ENCODE results near the gene SORCS2. TPM values are rescaled to one million over a fixed set of nuclear protein-coding genes. Genes with fewer than 3 reads are reported as not detected.

SORCS2 gene
- total RNA-seq, 2 donors from 2014 or later: 0.54 to 0.74 TPM

GRCh38 chr4:7206911-7207567 lies 14.7 kb downstream of the SORCS2 start:
- Histone ChIP-seq H3K9ac (ENCODE audit: low read depth in 2 of 2, low read length in 2 of 2) (no peak overlapping the region), H3K27ac (peak overlapping the region; percentile 28), H3K4me1 (no peaks in the 10 kb centered on the region), H3K36me3 (no peaks in the 10 kb centered on the region), H3K9me3 (no peaks in the 10 kb centered on the region), H3K27me3 (no peaks in the 10 kb centered on the region), H3K4me3 (no peak overlapping the region)
- intact Hi-C loops (cut with DNase I): no loop called here
- TF ChIP-seq, protein P1, sequence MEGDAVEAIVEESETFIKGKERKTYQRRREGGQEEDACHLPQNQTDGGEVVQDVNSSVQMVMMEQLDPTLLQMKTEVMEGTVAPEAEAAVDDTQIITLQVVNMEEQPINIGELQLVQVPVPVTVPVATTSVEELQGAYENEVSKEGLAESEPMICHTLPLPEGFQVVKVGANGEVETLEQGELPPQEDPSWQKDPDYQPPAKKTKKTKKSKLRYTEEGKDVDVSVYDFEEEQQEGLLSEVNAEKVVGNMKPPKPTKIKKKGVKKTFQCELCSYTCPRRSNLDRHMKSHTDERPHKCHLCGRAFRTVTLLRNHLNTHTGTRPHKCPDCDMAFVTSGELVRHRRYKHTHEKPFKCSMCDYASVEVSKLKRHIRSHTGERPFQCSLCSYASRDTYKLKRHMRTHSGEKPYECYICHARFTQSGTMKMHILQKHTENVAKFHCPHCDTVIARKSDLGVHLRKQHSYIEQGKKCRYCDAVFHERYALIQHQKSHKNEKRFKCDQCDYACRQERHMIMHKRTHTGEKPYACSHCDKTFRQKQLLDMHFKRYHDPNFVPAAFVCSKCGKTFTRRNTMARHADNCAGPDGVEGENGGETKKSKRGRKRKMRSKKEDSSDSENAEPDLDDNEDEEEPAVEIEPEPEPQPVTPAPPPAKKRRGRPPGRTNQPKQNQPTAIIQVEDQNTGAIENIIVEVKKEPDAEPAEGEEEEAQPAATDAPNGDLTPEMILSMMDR (IDR thresholded peaks at IDR 0.05): no peak
- peak; percentile 36 for DNase-seq

GRCh38 chr4:7207628-7208231 lies 15.4 kb downstream of the SORCS2 start:
- Histone ChIP-seq H3K27me3 (no peaks in the 10 kb centered on the region), H3K9me3 (no peaks in the 10 kb centered on the region), H3K4me3 (no peak overlapping the region), H3K36me3 (no peaks in the 10 kb centered on the region), H3K27ac (peak overlapping the region; percentile 28), H3K4me1 (no peaks in the 10 kb centered on the region), H3K9ac (ENCODE audit: low read depth in 2 of 2, low read length in 2 of 2) (no peak overlapping the region)
- TF ChIP-seq, protein P1 (IDR thresholded peaks at IDR 0.05): no peak
- intact Hi-C loops (cut with DNase I): no loop called here
- no peak for DNase-seq

- H3K4me1 ChIP-seq: no peaks in the 10 kb centered on the region
- no peaks in the 10 kb centered on the region for H3K36me3 ChIP-seq
- intact Hi-C loops (cut with DNase I): no loop called here
- TF ChIP-seq, protein P1 (IDR thresholded peaks at IDR 0.05): no peak
- no peak overlapping the region for H3K27ac ChIP-seq
- no peaks in the 10 kb centered on the region for H3K9me3 ChIP-seq
- H3K4me3 ChIP-seq: no peak overlapping the region
- no peak for DNase-seq
- H3K9ac ChIP-seq (ENCODE audit: low read depth in 2 of 2, low read length in 2 of 2): no peak overlapping the region
- no peaks in the 10 kb centered on the region for H3K27me3 ChIP-seq
Measured at GRCh38 chr4:7208509-7209451, 16.4 kb downstream of the SORCS2 start.

DNA sequence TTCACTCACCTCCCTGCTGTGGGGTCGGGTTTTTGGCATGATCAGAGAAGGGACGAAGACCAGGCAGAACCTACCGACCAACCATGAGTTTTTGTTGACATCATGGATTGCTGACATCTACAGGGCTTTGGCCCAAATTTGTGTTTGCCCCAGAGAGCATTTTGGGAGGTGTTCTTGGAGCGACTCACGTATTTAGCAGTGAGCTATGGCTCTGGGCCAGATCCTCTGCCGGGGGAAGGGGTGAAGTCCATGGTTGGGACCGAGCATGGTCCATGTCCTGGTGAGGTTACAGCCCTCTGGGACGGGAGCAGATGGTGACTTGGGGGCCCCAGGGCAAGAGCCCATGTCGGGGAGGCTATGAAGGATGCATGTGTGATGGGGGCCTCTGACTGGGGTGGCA lies 17.4 kb downstream of the SORCS2 start:
- no peak overlapping the region for H3K9ac ChIP-seq (ENCODE audit: low read depth in 2 of 2, low read length in 2 of 2)
- no peaks in the 10 kb centered on the region for H3K9me3 ChIP-seq
- H3K4me1 ChIP-seq: no peaks in the 10 kb centered on the region
- no peaks in the 10 kb centered on the region for H3K27me3 ChIP-seq
- no peaks in the 10 kb centered on the region for H3K36me3 ChIP-seq
- no peak for DNase-seq
- intact Hi-C loops (cut with DNase I): no loop called here
- TF ChIP-seq, protein P1 (IDR thresholded peaks at IDR 0.05): no peak
- no peak overlapping the region for H3K4me3 ChIP-seq
- no peak overlapping the region for H3K27ac ChIP-seq

DNA sequence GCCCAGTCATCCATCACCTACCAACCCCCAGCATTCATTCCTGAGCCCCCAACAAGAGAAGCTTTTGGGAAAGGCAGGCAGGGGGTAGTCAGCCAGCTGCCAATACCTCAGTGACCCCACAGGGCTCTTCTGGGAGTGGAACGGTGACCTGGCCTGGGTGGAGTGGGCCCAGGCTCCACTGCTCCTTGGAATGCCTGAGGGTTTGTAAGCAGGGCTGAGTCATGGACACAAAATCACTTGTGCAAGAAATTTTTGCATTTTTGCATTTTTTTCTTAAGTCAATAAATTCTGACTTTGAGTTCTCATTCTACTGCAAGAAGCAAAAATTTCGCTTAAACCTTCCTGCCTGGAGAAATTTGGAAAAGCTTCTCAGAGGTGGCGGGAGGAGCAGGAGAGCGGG lies 18.5 kb downstream of the SORCS2 start:
- H3K27me3 ChIP-seq: no peaks in the 10 kb centered on the region
- TF ChIP-seq, protein P1 (IDR thresholded peaks at IDR 0.05): no peak
- DNase-seq: no peak
- H3K4me3 ChIP-seq: no peak overlapping the region
- no peaks in the 10 kb centered on the region for H3K9me3 ChIP-seq
- intact Hi-C loops (cut with DNase I): no loop called here
- no peaks in the 10 kb centered on the region for H3K4me1 ChIP-seq
- no peak overlapping the region for H3K9ac ChIP-seq (ENCODE audit: low read depth in 2 of 2, low read length in 2 of 2)
- no peaks in the 10 kb centered on the region for H3K36me3 ChIP-seq
- H3K27ac ChIP-seq: no peak overlapping the region
